ENCODE measurements around the gene TBC1D17.

DNA sequence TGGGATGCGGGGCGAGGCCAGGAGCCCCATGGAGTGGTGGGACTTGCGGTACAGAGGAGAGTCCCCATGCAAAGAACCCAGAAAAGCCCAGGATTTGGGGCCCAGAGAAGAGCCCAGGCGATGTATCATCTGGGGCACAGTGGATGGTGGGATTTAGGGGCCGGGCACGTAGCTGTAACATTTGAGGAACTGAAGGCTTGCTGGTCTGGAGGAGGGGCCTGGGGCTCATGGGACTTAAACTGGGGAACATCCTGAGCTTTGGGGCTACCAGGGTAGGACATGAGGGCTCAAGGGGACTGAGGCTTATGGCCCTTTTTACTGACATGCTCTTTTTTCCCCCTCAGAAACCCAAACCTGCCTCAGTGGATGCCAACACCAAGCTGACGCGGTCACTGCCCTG lies 45.9 kb upstream of the TBC1D17 start:
- TF ChIP-seq, protein P1, sequence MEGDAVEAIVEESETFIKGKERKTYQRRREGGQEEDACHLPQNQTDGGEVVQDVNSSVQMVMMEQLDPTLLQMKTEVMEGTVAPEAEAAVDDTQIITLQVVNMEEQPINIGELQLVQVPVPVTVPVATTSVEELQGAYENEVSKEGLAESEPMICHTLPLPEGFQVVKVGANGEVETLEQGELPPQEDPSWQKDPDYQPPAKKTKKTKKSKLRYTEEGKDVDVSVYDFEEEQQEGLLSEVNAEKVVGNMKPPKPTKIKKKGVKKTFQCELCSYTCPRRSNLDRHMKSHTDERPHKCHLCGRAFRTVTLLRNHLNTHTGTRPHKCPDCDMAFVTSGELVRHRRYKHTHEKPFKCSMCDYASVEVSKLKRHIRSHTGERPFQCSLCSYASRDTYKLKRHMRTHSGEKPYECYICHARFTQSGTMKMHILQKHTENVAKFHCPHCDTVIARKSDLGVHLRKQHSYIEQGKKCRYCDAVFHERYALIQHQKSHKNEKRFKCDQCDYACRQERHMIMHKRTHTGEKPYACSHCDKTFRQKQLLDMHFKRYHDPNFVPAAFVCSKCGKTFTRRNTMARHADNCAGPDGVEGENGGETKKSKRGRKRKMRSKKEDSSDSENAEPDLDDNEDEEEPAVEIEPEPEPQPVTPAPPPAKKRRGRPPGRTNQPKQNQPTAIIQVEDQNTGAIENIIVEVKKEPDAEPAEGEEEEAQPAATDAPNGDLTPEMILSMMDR (IDR thresholded peaks at IDR 0.05; ENCODE audit: low read depth, low read length, poor library complexity, severe bottlenecking): no peak
- no peak for TF ChIP-seq EZH2phosphoT487 (IDR thresholded peaks at IDR 0.05; ENCODE audit: borderline replicate concordance, low read length)
